Keratinocyte (primary cell): Measurements from ENCODE around the gene WNT9A.
"Not testable (repeated sequence)": the region's sequence is repeated elsewhere in the genome, so short reads cannot be mapped to it uniquely, and the experiment has no call there.

ENCODE experiments used
- EZH2 ChIP-seq: IDR thresholded peaks from one replicate; pipeline ENCODE4 v1.6.1; 2012; ENCODE audit warnings: inconsistent platforms, mild to moderate bottlenecking, low read length, moderate library complexity
- TF ChIP-seq, protein P1 (sequence below), 3 experiments: IDR thresholded peaks in 1 of 3; conservative IDR thresholded peaks in 1 of 3; optimal IDR thresholded peaks in 1 of 3; 2 replicates in 2 of 3; 3 replicates in 1 of 3; pipeline versions ENCODE3 to v1.5.1; 2011; ENCODE audit warnings: low read length in 3 of 3, mild to moderate bottlenecking in 3 of 3, moderate library complexity in 2 of 3, control low read depth in 1 of 3, inconsistent platforms in 1 of 3; ENCODE audit not compliant: insufficient read depth in 2 of 3; ENCODE audit errors: extremely low read depth in 1 of 3

DNA sequence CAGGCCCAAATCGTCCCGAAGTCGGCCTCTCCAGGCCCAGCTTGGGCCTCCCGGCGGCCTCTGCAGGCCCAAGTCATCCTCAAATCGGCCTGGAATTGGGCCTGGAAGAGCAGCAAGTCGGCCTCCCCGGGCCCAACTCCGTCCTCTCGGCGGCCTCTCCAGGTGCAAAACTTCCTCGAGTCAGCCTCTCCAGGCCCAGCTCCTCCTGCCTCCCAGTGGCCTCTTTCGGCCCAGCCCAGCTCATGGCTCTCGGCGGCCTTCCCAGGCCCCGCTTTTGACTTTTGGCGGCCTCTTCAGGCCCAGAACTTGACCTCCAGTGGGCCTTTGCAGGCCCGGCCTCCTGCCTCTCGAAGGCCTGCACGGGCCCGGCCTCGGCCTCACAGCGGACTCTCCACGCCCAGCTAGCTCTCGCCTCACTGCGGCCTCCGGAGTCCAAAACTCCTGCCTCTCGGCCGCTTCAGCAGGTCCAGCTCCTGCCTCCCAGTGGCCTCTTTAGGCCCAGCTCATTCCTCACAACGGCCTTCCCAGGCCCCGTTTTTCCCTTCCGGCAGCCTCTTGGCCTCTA, 26.1 kb upstream of the WNT9A start:
- TF ChIP-seq EZH2, result not testable (repeated sequence)
- TF ChIP-seq, protein P1, sequence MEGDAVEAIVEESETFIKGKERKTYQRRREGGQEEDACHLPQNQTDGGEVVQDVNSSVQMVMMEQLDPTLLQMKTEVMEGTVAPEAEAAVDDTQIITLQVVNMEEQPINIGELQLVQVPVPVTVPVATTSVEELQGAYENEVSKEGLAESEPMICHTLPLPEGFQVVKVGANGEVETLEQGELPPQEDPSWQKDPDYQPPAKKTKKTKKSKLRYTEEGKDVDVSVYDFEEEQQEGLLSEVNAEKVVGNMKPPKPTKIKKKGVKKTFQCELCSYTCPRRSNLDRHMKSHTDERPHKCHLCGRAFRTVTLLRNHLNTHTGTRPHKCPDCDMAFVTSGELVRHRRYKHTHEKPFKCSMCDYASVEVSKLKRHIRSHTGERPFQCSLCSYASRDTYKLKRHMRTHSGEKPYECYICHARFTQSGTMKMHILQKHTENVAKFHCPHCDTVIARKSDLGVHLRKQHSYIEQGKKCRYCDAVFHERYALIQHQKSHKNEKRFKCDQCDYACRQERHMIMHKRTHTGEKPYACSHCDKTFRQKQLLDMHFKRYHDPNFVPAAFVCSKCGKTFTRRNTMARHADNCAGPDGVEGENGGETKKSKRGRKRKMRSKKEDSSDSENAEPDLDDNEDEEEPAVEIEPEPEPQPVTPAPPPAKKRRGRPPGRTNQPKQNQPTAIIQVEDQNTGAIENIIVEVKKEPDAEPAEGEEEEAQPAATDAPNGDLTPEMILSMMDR (optimal IDR thresholded peaks at IDR 0.05 in 1 of 3, IDR thresholded peaks at IDR 0.05 in 1 of 3, conservative IDR thresholded peaks at IDR 0.05 in 1 of 3; ENCODE audit: extremely low read depth in 1 of 3, insufficient read depth in 2 of 3, low read length in 3 of 3), result not testable (repeated sequence)
